CD14-positive monocyte (primary cell): ENCODE data around the gene PDILT. TPM values are rescaled to one million over a fixed set of nuclear protein-coding genes. Genes with fewer than 3 reads are reported as not detected.
"Not testable (repeated sequence)": the region's sequence is repeated elsewhere in the genome, so short reads cannot be mapped to it uniquely, and the experiment has no call there.

ENCODE experiments used
- DNase-seq, 3 donors: peaks; one replicate each; pipeline ENCODE4 v3.0.0-alpha.2; 2011 to 2022
- H2AFZ ChIP-seq: 2 replicates; pipeline ENCODE4 v1.6.0; 2012; ENCODE audit warnings: mild to moderate bottlenecking, low read depth, low read length, inconsistent platforms; ENCODE audit not compliant: insufficient read depth, poor library complexity, severe bottlenecking
- H3K27ac ChIP-seq, 2 donors: 1 replicate in 1 of 2; 2 replicates in 1 of 2; pipeline ENCODE4 v1.5.1; 2012 to 2013; ENCODE audit warnings: low read length in 2 of 2, control low read depth in 1 of 2, inconsistent platforms in 1 of 2, low read depth in 1 of 2, mild to moderate bottlenecking in 1 of 2
- H3K27me3 ChIP-seq, 2 donors: one replicate each; pipeline versions ENCODE4 v1.6.0 to v1.6.1; 2011 to 2013; ENCODE audit warnings: low read length in 2 of 2; ENCODE audit not compliant: control insufficient read depth in 2 of 2, insufficient read depth in 2 of 2
- H3K36me3 ChIP-seq, 2 donors: replicated peaks in 1 of 2; 1 replicate in 1 of 2; 2 replicates in 1 of 2; pipeline versions ENCODE4 v1.5.1 to v1.6.1; 2012 to 2013; ENCODE audit warnings: low read length in 2 of 2, control low read depth in 1 of 2, inconsistent platforms in 1 of 2, mild to moderate bottlenecking in 1 of 2; ENCODE audit not compliant: insufficient read depth in 2 of 2, control insufficient read depth in 1 of 2
- H3K4me1 ChIP-seq, 2 donors: 1 replicate in 1 of 2; 2 replicates in 1 of 2; pipeline versions ENCODE4 v1.5.1 to v1.6.1; 2012 to 2013; ENCODE audit warnings: low read length in 2 of 2, control low read depth in 1 of 2, inconsistent platforms in 1 of 2, mild to moderate bottlenecking in 1 of 2, moderate library complexity in 1 of 2; ENCODE audit not compliant: insufficient read depth in 2 of 2, control insufficient read depth in 1 of 2
- H3K4me2 ChIP-seq: replicated peaks from 2 replicates; pipeline ENCODE3; 2012; ENCODE audit warnings: low read length, moderate library complexity, mild to moderate bottlenecking; ENCODE audit not compliant: poor library complexity, severe bottlenecking; ENCODE audit errors: extremely low read depth
- H3K4me3 ChIP-seq, 3 experiments: fragments of 200-600 bp in 1 of 3; sonication (generic) in 1 of 3; replicated peaks in 1 of 3; 1 replicate in 2 of 3; 2 replicates in 1 of 3; pipeline ENCODE4 v1.5.1; 2011 to 2013; ENCODE audit warnings: low read length in 3 of 3, mild to moderate bottlenecking in 3 of 3, control low read depth in 2 of 3, low read depth in 2 of 3, inconsistent platforms in 1 of 3, moderate library complexity in 1 of 3
- H3K79me2 ChIP-seq: 2 replicates; pipeline ENCODE4 v1.6.0; 2012; ENCODE audit warnings: mild to moderate bottlenecking, control low read depth, inconsistent platforms, low read length, moderate library complexity; ENCODE audit not compliant: insufficient read depth
- H3K9ac ChIP-seq: 2 replicates; pipeline ENCODE4 v1.6.0; 2017; ENCODE audit warnings: low read length, mild to moderate bottlenecking; ENCODE audit not compliant: insufficient read depth, poor library complexity, severe bottlenecking
- H3K9me3 ChIP-seq, 2 donors: replicated peaks in 1 of 2; 1 replicate in 1 of 2; 2 replicates in 1 of 2; pipeline versions ENCODE4 v1.5.1 to v1.6.1; 2012 to 2013; ENCODE audit warnings: low read length in 2 of 2, control low read depth in 1 of 2; ENCODE audit not compliant: control insufficient read depth in 1 of 2, insufficient read depth in 1 of 2
- H4K20me1 ChIP-seq: 2 replicates; pipeline ENCODE4 v1.6.0; 2012; ENCODE audit warnings: mild to moderate bottlenecking, low read length, control low read depth, moderate library complexity; ENCODE audit not compliant: insufficient read depth
- H3K27ac Mint-ChIP-seq, 7 donors: one replicate each; pipeline ENCODE4 v1.8.0; 2020; ENCODE audit warnings: mild to moderate bottlenecking in 7 of 7, mixed read lengths in 7 of 7, moderate library complexity in 6 of 7, inconsistent platforms in 2 of 7
- H3K27me3 Mint-ChIP-seq, 3 donors: one replicate each; pipeline ENCODE4 v1.8.0; 2021 to 2022; ENCODE audit warnings: low read depth in 3 of 3, mild to moderate bottlenecking in 3 of 3, mixed read lengths in 3 of 3, moderate library complexity in 3 of 3, inconsistent platforms in 1 of 3
- H3K36me3 Mint-ChIP-seq, 2 donors: one replicate each; pipeline ENCODE4 v1.8.0; 2020; ENCODE audit warnings: mixed read lengths in 2 of 2, inconsistent platforms in 1 of 2, mild to moderate bottlenecking in 1 of 2
- H3K4me1 Mint-ChIP-seq: one replicate; pipeline ENCODE4 v1.8.0; 2020; ENCODE audit warnings: mild to moderate bottlenecking, mixed read lengths
- H3K4me3 Mint-ChIP-seq, 2 donors: one replicate each; pipeline ENCODE4 v1.8.0; 2020; ENCODE audit warnings: mild to moderate bottlenecking in 2 of 2, mixed read lengths in 2 of 2, moderate library complexity in 1 of 2
- H3K9me3 Mint-ChIP-seq, 7 donors: one replicate each; pipeline ENCODE4 v1.8.0; 2020 to 2022; ENCODE audit warnings: mixed read lengths in 7 of 7, mild to moderate bottlenecking in 6 of 7, moderate library complexity in 6 of 7, inconsistent platforms in 2 of 7
- WGBS: methylation state at CpG from one replicate; pipeline ENCODE4 v1.1.5; 2013; ENCODE audit warnings: missing lambda C conversion rate; ENCODE audit not compliant: insufficient coverage; 5-methylcytosine and 5-hydroxymethylcytosine counted together
- intact Hi-C, 2 donors: fragments of 100-400 bp; cut with micrococcal nuclease; formaldehyde crosslinking; loops; one replicate each; pipeline versions ENCODE4 v1.15.0 to v1.15.1; 2023
- polyA plus RNA-seq, 3 donors: library from polyadenylated mRNA; depleted of rRNA in 1 of 3; unstranded in 2 of 3; stranded (reverse) in 1 of 3; fragments of 300-500 nt in 2 of 3; fragments of >200 nt in 1 of 3; fragmentation: Illumina TruSeq in 2 of 3; gene quantifications; 1 replicate in 2 of 3; 2 replicates in 1 of 3; pipeline ENCODE4 v1.2.3, GENCODE V29; 2012 to 2021
- TF ChIP-seq, protein P1 (sequence below): fragments of 200-600 bp; IDR thresholded peaks from one replicate; pipeline ENCODE4 v1.8.0; 2022; ENCODE audit warnings: antibody characterized with exemption, mild to moderate bottlenecking

Gene PDILT
- polyA plus RNA-seq, 3 donors = not detected

GRCh38 chr16:20421748-20422147 is 17.2 kb upstream of the PDILT start:
- intact Hi-C loops, H3K9me3 ChIP-seq, H3K4me3 Mint-ChIP-seq, H3K4me1 Mint-ChIP-seq, H4K20me1 ChIP-seq, H3K4me2 ChIP-seq, H3K27me3 ChIP-seq, H3K9ac ChIP-seq, H3K27ac ChIP-seq, DNase-seq, H3K27me3 Mint-ChIP-seq, H3K9me3 Mint-ChIP-seq, H3K79me2 ChIP-seq, H3K4me1 ChIP-seq, H3K36me3 ChIP-seq, H3K36me3 Mint-ChIP-seq, H3K27ac Mint-ChIP-seq, H3K4me3 ChIP-seq, H2AFZ ChIP-seq: not testable (repeated sequence)
- no CpG with 5 or more reads among the region's 2 CpGs for WGBS

DNA sequence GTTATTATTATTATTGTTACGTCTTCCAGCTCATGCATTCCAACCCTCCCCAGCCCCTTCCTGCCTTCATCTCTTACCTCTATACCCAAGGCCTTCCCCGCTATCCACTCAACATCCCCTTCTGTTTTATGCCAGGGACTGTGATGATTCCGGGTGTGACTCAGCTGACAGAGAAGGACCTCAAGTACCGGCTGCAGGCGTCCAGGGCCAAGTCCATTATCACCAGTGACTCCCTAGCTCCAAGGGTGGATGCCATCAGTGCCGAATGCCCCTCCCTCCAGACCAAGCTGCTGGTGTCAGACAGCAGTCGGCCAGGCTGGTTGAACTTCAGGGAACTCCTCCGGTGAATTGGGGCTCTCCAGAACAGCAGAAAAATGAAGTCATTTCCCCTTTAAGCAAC is 14.6 kb upstream of the PDILT start:
- DNase-seq, H3K9me3 ChIP-seq, H3K4me3 Mint-ChIP-seq, H3K4me3 ChIP-seq, H3K36me3 Mint-ChIP-seq, intact Hi-C loops, H3K9me3 Mint-ChIP-seq, H3K4me1 ChIP-seq, H3K4me1 Mint-ChIP-seq, H3K27ac Mint-ChIP-seq, H4K20me1 ChIP-seq, H3K4me2 ChIP-seq, H3K79me2 ChIP-seq, H2AFZ ChIP-seq, H3K27ac ChIP-seq, H3K9ac ChIP-seq, H3K36me3 ChIP-seq: not testable (repeated sequence)
- H3K27me3 ChIP-seq = peaks cover 4 to 15% of the 10 kb centered on the region in 2 donors
- WGBS = 88% methylated on average over 5 of the region's 8 CpGs
- peaks cover 2 to 14% (median 6%) of the 10 kb centered on the region in 3 donors for H3K27me3 Mint-ChIP-seq

- no peaks in the 10 kb centered on the region for H3K36me3 ChIP-seq
- Mint-ChIP-seq H3K27me3 (peaks cover 8 to 19% (median 10%) of the 10 kb centered on the region in 3 donors), H3K27ac (no peak overlapping the region), H3K36me3 (no peaks in the 10 kb centered on the region), H3K4me1 (peaks cover 4% of the 10 kb centered on the region), H3K9me3 (peaks cover 0 to 2% (median 0%) of the 10 kb centered on the region in 7 donors), H3K4me3 (no peak overlapping the region)
- H3K9me3 ChIP-seq = no peaks in the 10 kb centered on the region
- no peak overlapping the region for H3K9ac ChIP-seq
- no peaks in the 10 kb centered on the region for H3K79me2 ChIP-seq
- no peak overlapping the region for H2AFZ ChIP-seq
- H3K4me1 ChIP-seq = peaks cover 7 to 8% of the 10 kb centered on the region in 2 donors
- no CpG with 5 or more reads among the region's 1 CpG for WGBS
- intact Hi-C loops = no loop called here
- H3K4me3 ChIP-seq = no peak overlapping the region
- H3K4me2 ChIP-seq = no peak overlapping the region
- no peaks in the 10 kb centered on the region for H4K20me1 ChIP-seq
- TF ChIP-seq, protein P1, sequence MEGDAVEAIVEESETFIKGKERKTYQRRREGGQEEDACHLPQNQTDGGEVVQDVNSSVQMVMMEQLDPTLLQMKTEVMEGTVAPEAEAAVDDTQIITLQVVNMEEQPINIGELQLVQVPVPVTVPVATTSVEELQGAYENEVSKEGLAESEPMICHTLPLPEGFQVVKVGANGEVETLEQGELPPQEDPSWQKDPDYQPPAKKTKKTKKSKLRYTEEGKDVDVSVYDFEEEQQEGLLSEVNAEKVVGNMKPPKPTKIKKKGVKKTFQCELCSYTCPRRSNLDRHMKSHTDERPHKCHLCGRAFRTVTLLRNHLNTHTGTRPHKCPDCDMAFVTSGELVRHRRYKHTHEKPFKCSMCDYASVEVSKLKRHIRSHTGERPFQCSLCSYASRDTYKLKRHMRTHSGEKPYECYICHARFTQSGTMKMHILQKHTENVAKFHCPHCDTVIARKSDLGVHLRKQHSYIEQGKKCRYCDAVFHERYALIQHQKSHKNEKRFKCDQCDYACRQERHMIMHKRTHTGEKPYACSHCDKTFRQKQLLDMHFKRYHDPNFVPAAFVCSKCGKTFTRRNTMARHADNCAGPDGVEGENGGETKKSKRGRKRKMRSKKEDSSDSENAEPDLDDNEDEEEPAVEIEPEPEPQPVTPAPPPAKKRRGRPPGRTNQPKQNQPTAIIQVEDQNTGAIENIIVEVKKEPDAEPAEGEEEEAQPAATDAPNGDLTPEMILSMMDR = no peak
- peaks cover 4 to 15% of the 10 kb centered on the region in 2 donors for H3K27me3 ChIP-seq
- DNase-seq = no peak
- no peak overlapping the region for H3K27ac ChIP-seq
Observed at GRCh38 chr16:20415541-20415940, 11.0 kb upstream of the PDILT start.
